Measurements from ENCODE around the gene CDH13. TPM values are rescaled to one million over a fixed set of nuclear protein-coding genes. Genes with fewer than 3 reads are reported as not detected.

CDH13 gene
- total and polyA plus RNA-seq, 2 donors (not counting 3 experiments of a cell fraction or from before 2014, with no cell fraction given): 96.6 to 124 TPM

GRCh38 chr16:83629426-83629825 lies 1002.7 kb downstream of the CDH13 start:
- no TSS peak for BruUV-seq (replicated peaks)
- Histone ChIP-seq H3K4me2 (ENCODE audit: insufficient read depth, low read length) (no peak overlapping the region), H3K27me3 (ENCODE audit: control insufficient read depth in 2 of 2, insufficient read depth in 2 of 2, low read length in 2 of 2) (no peaks in the 10 kb centered on the region), H3K79me2 (ENCODE audit: control insufficient read depth, insufficient read depth, low read length) (no peaks in the 10 kb centered on the region), H4K20me1 (replicated peaks; ENCODE audit: control insufficient read depth, extremely low read depth, insufficient read depth, low read length) (no peaks in the 10 kb centered on the region), H3K4me3 (replicated peaks in 1 of 3; ENCODE audit: insufficient read depth in 1 of 3, low read depth in 1 of 3, low read length in 3 of 3) (no peak overlapping the region), H3K9ac (replicated peaks; ENCODE audit: extremely low read depth, insufficient read depth, low read length) (no peak overlapping the region), H3K36me3 (ENCODE audit: control insufficient read depth in 2 of 2, extremely low read depth in 1 of 2, insufficient read depth in 2 of 2, low read length in 2 of 2) (no peaks in the 10 kb centered on the region), H3K27ac (ENCODE audit: insufficient read depth, low read depth, low read length) (no peak overlapping the region), H2AFZ (ENCODE audit: low read depth, low read length) (no peak overlapping the region), H3K9me1 (replicated peaks; ENCODE audit: control insufficient read depth, extremely low read depth, insufficient read depth, low read length) (no peaks in the 10 kb centered on the region), H3K9me3 (replicated peaks; ENCODE audit: control insufficient read depth, insufficient read depth, low read length) (no peaks in the 10 kb centered on the region), H3K4me1 (ENCODE audit: control insufficient read depth, extremely low read depth, insufficient read depth, low read length) (no peaks in the 10 kb centered on the region)
- DNase-seq (ENCODE audit: low read depth, low spot score) (no peak), FAIRE-seq (no peak)
- no peak for TF ChIP-seq JUN (IDR thresholded peaks at IDR 0.05; ENCODE audit: borderline replicate concordance, insufficient read depth, insufficient read length, low read depth)
- TF ChIP-seq EZH2 (IDR thresholded peaks at IDR 0.05; ENCODE audit: borderline replicate concordance, low read depth, low read length, severe bottlenecking): no peak
- TF ChIP-seq CTCF (IDR thresholded peaks at IDR 0.05; ENCODE audit: extremely low read depth in 1 of 2, insufficient read depth in 1 of 2, low read depth in 1 of 2, low read length in 2 of 2): no peak
- TF ChIP-seq GATA2 (IDR thresholded peaks at IDR 0.05; ENCODE audit: insufficient read depth, insufficient read length, low read depth, low read length): no peak
- no peak for TF ChIP-seq POLR2AphosphoS5 (IDR thresholded peaks at IDR 0.05; ENCODE audit: insufficient read depth, low read depth, low read length)
- no peak for TF ChIP-seq POLR2A (IDR thresholded peaks at IDR 0.05; ENCODE audit: low read depth, low read length)
- TF ChIP-seq, protein P1, sequence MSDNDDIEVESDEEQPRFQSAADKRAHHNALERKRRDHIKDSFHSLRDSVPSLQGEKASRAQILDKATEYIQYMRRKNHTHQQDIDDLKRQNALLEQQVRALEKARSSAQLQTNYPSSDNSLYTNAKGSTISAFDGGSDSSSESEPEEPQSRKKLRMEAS (IDR thresholded peaks at IDR 0.05; ENCODE audit: insufficient read depth, insufficient read length): no peak
- no peak for TF ChIP-seq FOS (IDR thresholded peaks at IDR 0.05; ENCODE audit: borderline replicate concordance, insufficient read depth, low read length)
- TF ChIP-seq MYC (IDR thresholded peaks at IDR 0.05; ENCODE audit: low read depth, low read length): no peak
- CTCF ChIA-PET: no interaction called here
- intact Hi-C loops (cut with micrococcal nuclease) (no loop called here), dilution Hi-C loops (cut with MboI; ENCODE audit: extremely low pct_ligation_motif_present, low sequenced_read_pairs) (no loop called here)
- POLR2A ChIA-PET: no interaction called here

Measured in endothelial cell of umbilical vein (primary cell).